Choroid plexus epithelial cell (primary cell): Measurements from ENCODE around the gene USP25.
A peak's percentile ranks its signal among the peaks of the same experiment; 100 is the strongest.

Source experiments
- DNase-seq: peaks from one replicate; pipeline ENCODE4 v3.0.0-alpha.2; 2010; ENCODE audit warnings: low read depth
- H3K4me3 ChIP-seq: 2 replicates; pipeline ENCODE4 v1.5.1; 2011; ENCODE audit warnings: low read depth, mild to moderate bottlenecking, control low read depth, low read length, moderate library complexity
- CTCF ChIP-seq: conservative IDR thresholded peaks from 2 replicates; pipeline ENCODE4 v1.5.1; 2011; ENCODE audit warnings: low read depth, mild to moderate bottlenecking, control low read depth, inconsistent platforms, low read length, moderate library complexity

Gene USP25

GRCh38 chr21:15820327-15820726 is 90.5 kb downstream of the USP25 start:
- H3K4me3 ChIP-seq = no peak overlapping the region
- no peak for TF ChIP-seq CTCF

GRCh38 chr21:15820852-15821379 is 91.1 kb downstream of the USP25 start:
- no peak for TF ChIP-seq CTCF
- DNase-seq = peak; percentile 23
- no peak overlapping the region for H3K4me3 ChIP-seq

More at GRCh38 chr21:15820327-15820726, 90.5 kb downstream of the USP25 start:
- no peak for DNase-seq

GRCh38 chr21:15823486-15824150 is 93.8 kb downstream of the USP25 start:
- no peak for DNase-seq
- H3K4me3 ChIP-seq = no peak overlapping the region
- no peak for TF ChIP-seq CTCF

GRCh38 chr21:15825700-15826099 is 95.9 kb downstream of the USP25 start:
- no peak for TF ChIP-seq CTCF

GRCh38 chr21:15826147-15826780 is 96.5 kb downstream of the USP25 start:
- TF ChIP-seq CTCF = peak; percentile 75
- H3K4me3 ChIP-seq = no peak overlapping the region
- peak; percentile 83 for DNase-seq

More at GRCh38 chr21:15825700-15826099, 95.9 kb downstream of the USP25 start:
- DNase-seq = no peak
- H3K4me3 ChIP-seq = no peak overlapping the region

- no peak for TF ChIP-seq CTCF
- DNase-seq = no peak
- no peak overlapping the region for H3K4me3 ChIP-seq
Measured at GRCh38 chr21:15826908-15827601, 97.3 kb downstream of the USP25 start.
